ENCODE data around the gene MRPL34. TPM values are rescaled to one million over a fixed set of nuclear protein-coding genes. Genes with fewer than 3 reads are reported as not detected.

MRPL34 gene
- total and polyA plus RNA-seq, 4 donors = 23.3 to 301 (median 140) TPM

DNA sequence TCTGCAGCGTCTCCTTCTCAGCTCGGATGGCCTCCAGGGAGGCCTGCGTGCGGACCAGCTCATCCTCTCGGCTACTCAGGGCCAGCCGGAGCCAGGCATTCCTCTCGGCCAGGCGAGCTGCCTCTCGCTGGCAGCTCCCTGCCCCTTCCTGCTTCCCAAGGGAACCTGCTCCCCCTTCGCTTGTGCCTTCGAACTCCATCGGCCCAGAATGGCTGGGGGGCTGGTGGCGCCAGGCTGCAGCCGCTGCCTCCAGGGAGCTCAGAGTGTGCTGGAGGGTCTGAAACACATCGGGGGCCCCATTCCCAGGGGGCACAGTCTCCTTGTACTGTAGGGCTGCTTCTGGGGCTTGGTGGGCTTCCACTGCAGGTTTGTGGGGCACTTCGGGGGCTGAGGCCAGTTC, 43.1 kb upstream of the MRPL34 start:
- Histone ChIP-seq H3K27ac (ENCODE audit: low read depth in 1 of 2, low read length in 2 of 2) (no peak overlapping the region), H3K9me3 (ENCODE audit: control insufficient read depth in 4 of 4, low read length in 3 of 4) (no peaks in the 10 kb centered on the region), H3K27me3 (ENCODE audit: control insufficient read depth in 4 of 4, insufficient read depth in 4 of 4, low read length in 3 of 4) (no peaks in the 10 kb centered on the region), H3K4me3 (ENCODE audit: low read depth in 1 of 3, low read length in 3 of 3) (no peak overlapping the region), H3K4me1 (ENCODE audit: control insufficient read depth in 4 of 4, insufficient read depth in 4 of 4, low read length in 3 of 4) (peaks cover 0 to 2% (median 1%) of the 10 kb centered on the region in 4 donors), H3K9ac (ENCODE audit: low read depth in 1 of 2, low read length in 2 of 2) (no peak overlapping the region), H3K36me3 (ENCODE audit: control insufficient read depth in 4 of 4, insufficient read depth in 3 of 4, low read depth in 1 of 4, low read length in 3 of 4) (no peaks in the 10 kb centered on the region)
- TF ChIP-seq GABPA (IDR thresholded peaks at IDR 0.05 in 1 of 2, conservative IDR thresholded peaks at IDR 0.05 in 1 of 2) (no peak), FOXA1 (IDR thresholded peaks at IDR 0.05) (no peak), RAD21 (IDR thresholded peaks at IDR 0.05) (no peak), YY1 (IDR thresholded peaks at IDR 0.05) (no peak)
- TF ChIP-seq, protein P1, sequence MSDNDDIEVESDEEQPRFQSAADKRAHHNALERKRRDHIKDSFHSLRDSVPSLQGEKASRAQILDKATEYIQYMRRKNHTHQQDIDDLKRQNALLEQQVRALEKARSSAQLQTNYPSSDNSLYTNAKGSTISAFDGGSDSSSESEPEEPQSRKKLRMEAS (IDR thresholded peaks at IDR 0.05) = no peak
- DNase-seq (ENCODE audit: low spot score) = no peak
- WGBS = 90% methylated on average over 16 of the region's 16 CpGs

DNA sequence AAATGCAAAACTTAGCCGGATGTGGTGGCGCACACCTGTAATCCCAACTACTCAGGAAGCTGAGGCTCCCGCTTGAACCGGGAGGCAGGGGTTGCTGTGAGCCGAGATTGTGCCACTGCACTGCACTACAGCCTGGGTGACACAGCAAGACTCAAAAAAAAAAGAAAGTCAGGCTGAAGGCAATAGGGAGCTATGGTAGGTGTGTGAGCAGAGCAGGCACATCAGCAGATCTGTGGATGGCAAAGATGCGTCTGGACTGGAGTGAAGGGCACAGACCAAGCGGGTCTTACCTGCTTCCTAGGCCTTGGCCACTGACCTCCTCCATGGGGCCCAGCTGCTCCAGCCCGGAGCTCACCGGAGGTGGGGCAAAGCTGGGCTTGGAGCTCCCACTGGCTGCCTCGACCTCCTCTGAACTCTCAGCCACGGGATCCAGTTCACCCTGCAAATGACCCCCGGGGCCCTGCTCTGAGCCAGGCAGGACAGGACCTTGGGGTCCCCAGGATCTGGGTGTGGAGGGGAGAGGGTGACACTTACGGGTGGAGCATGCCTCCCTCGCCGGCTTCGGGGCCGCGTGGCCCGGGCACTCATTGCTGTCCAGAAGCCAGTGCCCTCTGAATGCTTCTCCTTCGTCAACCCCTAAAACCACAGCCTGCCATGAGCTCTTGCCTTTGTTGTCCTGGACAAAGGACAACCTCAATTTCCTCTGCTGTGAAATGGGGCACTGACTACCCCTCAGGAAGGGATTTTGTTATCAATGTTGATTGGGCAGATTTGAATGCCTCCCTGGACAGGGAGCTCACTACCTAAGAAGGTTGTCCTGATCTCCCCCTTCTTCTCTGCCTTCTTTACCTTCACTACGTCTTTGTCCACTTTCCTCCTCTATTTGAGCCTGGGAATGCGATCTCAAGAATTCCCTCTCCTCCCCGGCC, 41.7 kb upstream of the MRPL34 start:
- Histone ChIP-seq H3K9ac (ENCODE audit: low read depth in 1 of 2, low read length in 2 of 2) (peak overlapping the region in 1 of 2 donors; percentile 36), H3K9me3 (ENCODE audit: control insufficient read depth in 4 of 4, low read length in 3 of 4) (no peaks in the 10 kb centered on the region), H3K27me3 (ENCODE audit: control insufficient read depth in 4 of 4, insufficient read depth in 4 of 4, low read length in 3 of 4) (no peaks in the 10 kb centered on the region), H3K4me3 (ENCODE audit: low read depth in 1 of 3, low read length in 3 of 3) (peak overlapping the region in 1 of 3 donors; percentile 7), H3K4me1 (ENCODE audit: control insufficient read depth in 4 of 4, insufficient read depth in 4 of 4, low read length in 3 of 4) (peaks cover 3 to 11% (median 10%) of the 10 kb centered on the region in 4 donors), H3K36me3 (ENCODE audit: control insufficient read depth in 4 of 4, insufficient read depth in 3 of 4, low read depth in 1 of 4, low read length in 3 of 4) (peaks cover 0 to 2% (median 0%) of the 10 kb centered on the region in 4 donors), H3K27ac (ENCODE audit: low read depth in 1 of 2, low read length in 2 of 2) (peak overlapping the region in 1 of 2 donors; percentile 46)
- no peak for DNase-seq (ENCODE audit: low spot score)
- 82% methylated on average over 23 of the region's 23 CpGs for WGBS
- TF ChIP-seq, protein P2, sequence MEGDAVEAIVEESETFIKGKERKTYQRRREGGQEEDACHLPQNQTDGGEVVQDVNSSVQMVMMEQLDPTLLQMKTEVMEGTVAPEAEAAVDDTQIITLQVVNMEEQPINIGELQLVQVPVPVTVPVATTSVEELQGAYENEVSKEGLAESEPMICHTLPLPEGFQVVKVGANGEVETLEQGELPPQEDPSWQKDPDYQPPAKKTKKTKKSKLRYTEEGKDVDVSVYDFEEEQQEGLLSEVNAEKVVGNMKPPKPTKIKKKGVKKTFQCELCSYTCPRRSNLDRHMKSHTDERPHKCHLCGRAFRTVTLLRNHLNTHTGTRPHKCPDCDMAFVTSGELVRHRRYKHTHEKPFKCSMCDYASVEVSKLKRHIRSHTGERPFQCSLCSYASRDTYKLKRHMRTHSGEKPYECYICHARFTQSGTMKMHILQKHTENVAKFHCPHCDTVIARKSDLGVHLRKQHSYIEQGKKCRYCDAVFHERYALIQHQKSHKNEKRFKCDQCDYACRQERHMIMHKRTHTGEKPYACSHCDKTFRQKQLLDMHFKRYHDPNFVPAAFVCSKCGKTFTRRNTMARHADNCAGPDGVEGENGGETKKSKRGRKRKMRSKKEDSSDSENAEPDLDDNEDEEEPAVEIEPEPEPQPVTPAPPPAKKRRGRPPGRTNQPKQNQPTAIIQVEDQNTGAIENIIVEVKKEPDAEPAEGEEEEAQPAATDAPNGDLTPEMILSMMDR (IDR thresholded peaks at IDR 0.05; ENCODE audit: low read depth, low read length, missing input control) = no peak
- TF ChIP-seq, protein P3, sequence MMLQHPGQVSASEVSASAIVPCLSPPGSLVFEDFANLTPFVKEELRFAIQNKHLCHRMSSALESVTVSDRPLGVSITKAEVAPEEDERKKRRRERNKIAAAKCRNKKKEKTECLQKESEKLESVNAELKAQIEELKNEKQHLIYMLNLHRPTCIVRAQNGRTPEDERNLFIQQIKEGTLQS (IDR thresholded peaks at IDR 0.05) = no peak
- TF ChIP-seq, protein P1 (IDR thresholded peaks at IDR 0.05) = no peak
- TF ChIP-seq, protein P4, sequence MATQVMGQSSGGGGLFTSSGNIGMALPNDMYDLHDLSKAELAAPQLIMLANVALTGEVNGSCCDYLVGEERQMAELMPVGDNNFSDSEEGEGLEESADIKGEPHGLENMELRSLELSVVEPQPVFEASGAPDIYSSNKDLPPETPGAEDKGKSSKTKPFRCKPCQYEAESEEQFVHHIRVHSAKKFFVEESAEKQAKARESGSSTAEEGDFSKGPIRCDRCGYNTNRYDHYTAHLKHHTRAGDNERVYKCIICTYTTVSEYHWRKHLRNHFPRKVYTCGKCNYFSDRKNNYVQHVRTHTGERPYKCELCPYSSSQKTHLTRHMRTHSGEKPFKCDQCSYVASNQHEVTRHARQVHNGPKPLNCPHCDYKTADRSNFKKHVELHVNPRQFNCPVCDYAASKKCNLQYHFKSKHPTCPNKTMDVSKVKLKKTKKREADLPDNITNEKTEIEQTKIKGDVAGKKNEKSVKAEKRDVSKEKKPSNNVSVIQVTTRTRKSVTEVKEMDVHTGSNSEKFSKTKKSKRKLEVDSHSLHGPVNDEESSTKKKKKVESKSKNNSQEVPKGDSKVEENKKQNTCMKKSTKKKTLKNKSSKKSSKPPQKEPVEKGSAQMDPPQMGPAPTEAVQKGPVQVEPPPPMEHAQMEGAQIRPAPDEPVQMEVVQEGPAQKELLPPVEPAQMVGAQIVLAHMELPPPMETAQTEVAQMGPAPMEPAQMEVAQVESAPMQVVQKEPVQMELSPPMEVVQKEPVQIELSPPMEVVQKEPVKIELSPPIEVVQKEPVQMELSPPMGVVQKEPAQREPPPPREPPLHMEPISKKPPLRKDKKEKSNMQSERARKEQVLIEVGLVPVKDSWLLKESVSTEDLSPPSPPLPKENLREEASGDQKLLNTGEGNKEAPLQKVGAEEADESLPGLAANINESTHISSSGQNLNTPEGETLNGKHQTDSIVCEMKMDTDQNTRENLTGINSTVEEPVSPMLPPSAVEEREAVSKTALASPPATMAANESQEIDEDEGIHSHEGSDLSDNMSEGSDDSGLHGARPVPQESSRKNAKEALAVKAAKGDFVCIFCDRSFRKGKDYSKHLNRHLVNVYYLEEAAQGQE (IDR thresholded peaks at IDR 0.05) = no peak
- TF ChIP-seq HNF4A (conservative IDR thresholded peaks at IDR 0.05) (no peak), HNF4G (IDR thresholded peaks at IDR 0.05) (no peak), FOXA1 (IDR thresholded peaks at IDR 0.05) (no peak), NR2F2 (IDR thresholded peaks at IDR 0.05) (no peak), SP1 (IDR thresholded peaks at IDR 0.05) (no peak), FOXA2 (IDR thresholded peaks at IDR 0.05) (no peak), TAF1 (conservative IDR thresholded peaks at IDR 0.05) (no peak), RAD21 (IDR thresholded peaks at IDR 0.05) (no peak), RXRA (IDR thresholded peaks at IDR 0.05) (no peak)
